GM18498 (cell line): ENCODE data around the gene TMEM132A.
"Not testable (repeated sequence)": the region's sequence is repeated elsewhere in the genome, so short reads cannot be mapped to it uniquely, and the experiment has no call there.

ENCODE experiments used
- ATAC-seq: cut with Tn5 transposase; IDR thresholded peaks from one replicate; pipeline ENCODE4 v1.9.1; 2021; ENCODE audit warnings: mild to moderate bottlenecking, moderate library complexity; ENCODE audit not compliant: unreplicated experiment

The TMEM132A gene

DNA sequence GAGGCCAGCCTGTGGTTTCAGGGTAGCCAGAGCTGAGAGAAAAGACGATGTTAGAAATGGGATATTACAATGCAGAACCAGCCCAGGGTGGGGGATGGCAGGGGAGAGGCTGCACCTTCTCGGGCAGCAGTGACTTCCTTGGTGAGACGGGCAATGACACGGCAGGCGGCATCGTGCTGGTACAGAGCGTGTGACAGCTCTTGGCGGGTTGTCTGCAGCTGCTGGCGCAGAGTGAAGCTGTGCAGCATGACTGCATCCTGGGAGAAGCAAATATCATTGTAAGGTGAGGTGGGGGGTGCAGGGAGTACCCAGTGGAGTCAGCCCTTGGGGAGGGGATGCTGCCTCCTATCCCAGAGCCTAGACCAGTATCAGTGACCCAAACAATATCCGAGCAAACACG lies 21.6 kb upstream of the TMEM132A start:
- no peak for ATAC-seq

GRCh38 chr11:60905047-60905446 lies 19.2 kb upstream of the TMEM132A start:
- ATAC-seq = no peak

GRCh38 chr11:60905551-60906113 lies 18.6 kb upstream of the TMEM132A start:
- ATAC-seq = no peak

GRCh38 chr11:60906132-60906972 lies 17.9 kb upstream of the TMEM132A start, which contains the start of gene PRPF19:
Gene PRPF19 (minus strand): TSS chr11:60906585. CDS start chr11:60906382, 203 bp downstream.
- peak; percentile 73 for ATAC-seq

DNA sequence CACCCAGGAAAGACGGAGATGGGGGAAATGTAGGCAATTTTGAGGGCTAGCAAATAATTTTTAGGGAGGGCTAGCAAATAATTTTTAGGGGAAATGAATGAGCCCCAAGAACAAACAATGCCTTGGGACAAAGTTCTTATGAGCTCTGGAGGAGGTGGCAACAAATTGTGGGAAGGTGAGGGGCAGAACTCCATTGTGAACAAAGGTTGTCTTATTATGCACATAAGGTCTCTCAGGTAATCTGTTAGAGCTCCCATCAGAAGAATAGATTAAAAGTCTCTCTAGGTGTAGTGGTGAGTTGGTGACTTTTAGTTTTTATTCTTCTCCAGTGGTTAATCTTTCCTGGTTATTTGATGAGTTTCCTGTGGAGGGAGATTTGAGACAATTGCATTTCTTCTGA lies 15.5 kb upstream of the TMEM132A start:
- no peak for ATAC-seq

- not testable (repeated sequence) for ATAC-seq
These were observed 14.5 kb upstream of the TMEM132A start for GRCh38 chr11:60909680-60910280.

DNA sequence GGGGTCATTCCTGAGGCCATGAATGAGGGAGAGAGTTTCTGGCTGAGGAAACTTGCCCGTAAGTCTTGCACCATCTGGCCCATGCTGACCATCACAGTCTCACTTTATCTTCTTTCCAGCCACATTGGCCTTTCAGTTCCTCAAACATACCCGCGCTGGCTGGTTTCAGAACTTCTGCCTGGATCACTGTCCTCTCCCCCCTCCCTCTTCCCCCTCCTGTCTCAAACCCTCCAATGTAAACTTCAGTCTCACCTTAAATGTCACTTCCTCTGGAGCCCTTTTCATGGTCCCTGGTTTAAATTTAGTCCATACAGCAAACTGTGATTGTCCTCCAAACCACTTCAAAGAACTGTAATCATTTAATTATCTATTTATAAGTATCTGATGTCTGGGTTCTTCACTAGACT lies 14.0 kb upstream of the TMEM132A start:
- ATAC-seq = peak; percentile 39

DNA sequence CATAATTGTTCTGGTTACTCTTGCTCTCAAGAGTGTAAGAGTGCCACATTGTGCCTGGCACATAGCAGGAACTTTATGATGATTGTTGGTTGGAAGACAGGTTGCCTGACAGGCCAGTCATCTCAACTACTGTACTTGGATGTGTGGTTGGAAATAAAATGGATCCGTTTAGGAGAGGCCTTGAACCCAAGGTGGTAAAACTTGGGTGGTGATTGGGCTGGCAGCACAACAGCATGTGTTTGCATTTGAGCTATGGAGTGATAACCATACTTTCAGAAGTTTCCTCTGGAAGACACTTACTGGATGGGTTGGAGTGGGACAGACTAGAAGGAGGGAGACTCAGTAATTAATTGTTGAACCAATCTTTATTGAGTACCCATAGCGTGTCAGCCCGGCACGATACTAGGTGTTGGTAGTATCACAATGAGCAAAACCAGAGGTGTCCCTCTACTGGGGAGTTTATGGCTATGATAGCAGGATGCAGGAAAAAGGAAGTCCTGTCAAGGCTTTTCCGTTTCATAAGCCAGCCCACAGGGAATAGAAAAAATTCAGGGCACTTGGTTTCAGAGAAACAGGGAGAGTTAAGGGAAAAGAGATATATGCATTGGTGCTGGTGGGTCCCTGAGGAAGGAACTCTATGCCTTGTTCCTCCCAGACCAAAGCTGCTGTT lies 13.4 kb upstream of the TMEM132A start:
- no peak for ATAC-seq

GRCh38 chr11:60912223-60912850 lies 11.9 kb upstream of the TMEM132A start:
- no peak for ATAC-seq

GRCh38 chr11:60912851-60913528 lies 11.3 kb upstream of the TMEM132A start:
- ATAC-seq = no peak

DNA sequence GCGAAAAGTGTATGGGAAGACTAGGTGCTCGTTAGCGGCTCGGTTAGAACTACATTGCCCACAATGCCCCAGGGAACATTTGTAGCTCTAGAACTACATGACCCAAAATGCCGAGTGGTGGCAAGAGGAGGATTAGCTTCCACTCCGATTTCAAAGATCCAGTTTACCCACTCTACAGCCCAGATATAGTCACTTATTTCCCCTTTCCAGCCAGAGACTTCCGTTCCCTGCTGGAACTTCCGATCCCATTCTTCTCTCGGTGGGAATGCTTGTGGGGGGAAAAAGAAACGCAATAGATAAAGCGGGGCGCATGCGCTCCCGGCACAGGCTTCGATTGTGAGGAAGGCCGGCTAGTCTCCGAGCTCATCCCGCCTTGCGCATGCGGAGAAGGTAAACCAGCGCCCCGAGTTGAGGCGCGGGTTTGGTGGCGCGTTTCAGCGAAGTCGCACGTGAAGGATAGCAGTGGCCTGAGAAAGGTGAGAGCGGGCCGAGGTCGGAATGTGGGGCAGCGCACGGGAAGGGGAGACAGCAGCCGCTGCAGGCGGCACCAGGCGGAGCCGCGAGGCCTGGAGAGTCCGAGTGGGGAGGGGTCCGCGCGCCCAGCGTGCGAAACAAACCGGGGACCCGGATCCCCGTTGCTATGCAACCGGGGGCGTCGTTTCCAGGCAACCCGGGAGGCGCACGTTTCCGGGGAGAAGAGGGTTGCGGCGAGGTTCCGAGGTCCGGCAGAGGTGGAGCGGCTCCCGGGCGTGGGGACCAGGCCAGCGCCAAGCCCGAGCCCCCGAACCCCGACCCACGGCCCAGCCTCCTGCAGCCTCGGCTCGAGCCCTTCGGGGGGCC lies 10.2 kb upstream of the TMEM132A start, which contains the start of gene TMEM109:
TSS of gene TMEM109 (plus strand) at position 366 of the 840 bp plus-strand sequence. CDS start 5,536 bp downstream, outside the sequence.
- ATAC-seq = peak; percentile 46

- peak; percentile 5 for ATAC-seq
These were observed 9.5 kb upstream of the TMEM132A start for GRCh38 chr11:60914633-60915247.

DNA sequence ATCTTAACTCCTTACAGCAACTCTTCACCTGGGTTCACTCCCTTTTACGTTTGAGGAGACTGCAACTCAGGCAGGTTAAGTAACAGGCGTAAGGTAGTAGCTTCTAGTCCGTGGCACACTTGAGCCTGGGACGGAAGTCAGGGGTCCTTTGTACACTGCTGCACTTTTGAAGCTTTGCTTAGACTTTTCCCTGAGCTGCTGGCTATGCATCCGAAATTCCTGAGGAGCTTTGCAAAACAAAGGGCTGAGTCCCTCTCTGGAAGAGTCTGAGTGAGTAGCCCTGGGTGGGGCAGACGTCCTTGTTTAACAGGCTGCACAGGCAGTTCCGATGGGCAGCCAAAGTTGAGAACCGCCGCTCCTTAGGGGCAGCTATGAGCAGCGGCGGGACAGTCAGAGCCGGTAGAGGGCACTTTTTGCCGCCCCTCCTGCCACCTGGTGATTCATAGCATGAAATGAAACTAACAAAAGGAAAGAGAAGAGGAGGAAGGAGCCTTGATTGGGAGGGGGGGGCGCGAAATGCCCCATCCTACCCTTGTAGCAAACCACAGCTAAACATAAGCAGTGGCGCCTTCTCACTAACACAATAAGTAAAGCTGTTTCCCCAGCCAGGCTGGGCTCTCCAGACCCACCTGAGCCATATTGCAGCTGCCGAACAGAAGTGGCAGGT lies 8.9 kb upstream of the TMEM132A start:
- peak; percentile 50 for ATAC-seq

GRCh38 chr11:60916669-60917206 lies 7.5 kb upstream of the TMEM132A start:
- no peak for ATAC-seq

- ATAC-seq = no peak
These were observed 7.0 kb upstream of the TMEM132A start for GRCh38 chr11:60917267-60917666.

- ATAC-seq = no peak
These were observed 5.9 kb upstream of the TMEM132A start for GRCh38 chr11:60918251-60918938.

DNA sequence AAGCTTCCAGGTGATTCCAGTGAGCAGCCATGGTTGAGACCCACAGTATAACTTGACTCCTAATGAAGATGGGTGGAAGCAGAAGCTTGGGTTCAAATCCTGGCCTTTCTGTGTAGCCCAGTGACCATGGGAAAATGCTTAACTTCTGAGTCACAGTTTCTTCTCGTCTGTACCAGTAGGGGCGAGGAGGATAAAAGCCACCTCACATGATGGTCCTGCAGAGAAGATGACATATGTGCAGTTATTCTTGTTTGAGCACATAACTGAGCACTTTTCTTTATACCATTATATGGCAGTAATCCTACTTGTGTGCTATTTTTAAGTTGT lies 5.4 kb upstream of the TMEM132A start:
- ATAC-seq = no peak

DNA sequence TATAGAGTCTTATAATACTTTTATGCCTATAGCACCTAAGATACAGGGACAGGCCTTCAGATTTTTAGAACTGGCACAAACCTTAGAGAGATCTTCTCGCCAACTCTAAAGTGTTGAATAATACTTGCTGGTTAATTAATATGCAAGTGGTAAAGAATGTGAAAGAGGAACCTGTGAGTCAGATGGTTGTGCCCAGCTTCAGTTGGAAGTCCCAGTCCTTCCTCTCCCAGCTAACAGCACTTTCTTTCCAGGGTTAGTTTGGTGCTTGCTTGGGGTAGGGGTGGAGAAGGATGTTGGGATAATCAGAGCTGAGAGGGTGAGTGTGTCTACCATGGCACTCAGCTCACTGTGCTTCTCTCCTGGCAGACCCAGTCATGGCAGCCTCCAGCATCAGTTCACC lies 4.9 kb upstream of the TMEM132A start:
- ATAC-seq = no peak
